CD4-positive, alpha-beta T cell treated with Interleukin-15 for 4 hours (primary cell): ENCODE measurements around the gene HTR3C.

Experiments used
- DNase-seq: peaks from one replicate; pipeline ENCODE4 v3.0.0-alpha.2; 2020; ENCODE audit warnings: low spot score

HTR3C gene

GRCh38 chr3:184092199-184092598, 39.4 kb downstream of the HTR3C start:
- DNase-seq: no peak

- DNase-seq: no peak
Observed at GRCh38 chr3:184096811-184097383, 44.0 kb downstream of the HTR3C start, which contains the start of gene HTR3E. HTR3E (plus strand) TSS chr3:184097064; CDS start chr3:184097530, 466 bp downstream.

- no peak for DNase-seq
Observed at GRCh38 chr3:184097556-184097955, 44.7 kb downstream of the HTR3C start.

- no peak for DNase-seq
Observed at GRCh38 chr3:184099806-184100686, 47.2 kb downstream of the HTR3C start.
